HepG2 (cell line): Measurements from ENCODE around the gene PATZ1. TPM values are rescaled to one million over a fixed set of nuclear protein-coding genes. Genes with fewer than 3 reads are reported as not detected.

Experiments
- CC2D1A ChIP-seq: sonication (generic); formaldehyde crosslinking; IDR thresholded peaks from 2 replicates; pipeline ENCODE4 v1.8.1; 2023; ENCODE audit warnings: mild to moderate bottlenecking, missing genetic modification reagents
- FOXP1 ChIP-seq, 2 experiments: fragments of 450-650 bp in 1 of 2; IDR thresholded peaks; 2 replicates each; pipeline ENCODE4 v1.6.1; 2017 to 2018; ENCODE audit warnings: antibody characterized with exemption in 1 of 2
- GABPA ChIP-seq, 2 experiments: IDR thresholded peaks; 2 replicates each; pipeline ENCODE4 v1.6.1; 2011 to 2016; ENCODE audit warnings: low read depth in 2 of 2, low read length in 1 of 2, missing biosample characterization in 1 of 2, missing genetic modification characterization in 1 of 2
- IRF9 ChIP-seq: sonication (generic); formaldehyde crosslinking; IDR thresholded peaks from 2 replicates; pipeline ENCODE4 v1.8.0; 2022; ENCODE audit warnings: missing genetic modification reagents, mild to moderate bottlenecking, borderline replicate concordance
- JUNB ChIP-seq: sonication (generic); formaldehyde crosslinking; IDR thresholded peaks from 2 replicates; pipeline ENCODE4 v1.8.0; 2022; ENCODE audit warnings: missing genetic modification reagents, mild to moderate bottlenecking, borderline replicate concordance
- MYNN ChIP-seq: sonication (generic); formaldehyde crosslinking; IDR thresholded peaks from 2 replicates; pipeline ENCODE4 v1.4.0; 2020; ENCODE audit warnings: mild to moderate bottlenecking, low read depth, missing genetic modification reagents
- POLR2G ChIP-seq: fragments of 200-400 bp; formaldehyde crosslinking; IDR thresholded peaks from 2 replicates; pipeline ENCODE4 v1.6.1; 2018; ENCODE audit warnings: mild to moderate bottlenecking, low read depth, low read length, moderate library complexity
- XBP1 ChIP-seq: sonication (generic); formaldehyde crosslinking; IDR thresholded peaks from 2 replicates; pipeline ENCODE4 v1.5.0; 2020; ENCODE audit warnings: missing genetic modification reagents
- ZBTB25 ChIP-seq: IDR thresholded peaks from 2 replicates; pipeline ENCODE4 v1.6.1; 2018; ENCODE audit warnings: missing genetic modification reagents
- ZNF235 ChIP-seq: sonication (generic); formaldehyde crosslinking; IDR thresholded peaks from 2 replicates; pipeline ENCODE4 v1.8.1; 2023; ENCODE audit warnings: mild to moderate bottlenecking, missing genetic modification reagents, borderline replicate concordance
- ZNF276 ChIP-seq: sonication (generic); formaldehyde crosslinking; IDR thresholded peaks from 2 replicates; pipeline ENCODE4 v1.4.0; 2020; ENCODE audit warnings: mild to moderate bottlenecking, low read depth, missing genetic modification reagents
- ZNF292 ChIP-seq: sonication (generic); formaldehyde crosslinking; IDR thresholded peaks from 2 replicates; pipeline ENCODE4 v1.8.1; 2022; ENCODE audit warnings: mild to moderate bottlenecking, low read depth, missing genetic modification reagents, borderline replicate concordance
- ZNF362 ChIP-seq: sonication (generic); formaldehyde crosslinking; IDR thresholded peaks from 2 replicates; pipeline ENCODE4 v1.4.0; 2020; ENCODE audit warnings: missing genetic modification reagents, mild to moderate bottlenecking, borderline replicate concordance
- ZNF451 ChIP-seq: sonication (generic); formaldehyde crosslinking; IDR thresholded peaks from 2 replicates; pipeline ENCODE4 v1.5.0; 2020; ENCODE audit warnings: mild to moderate bottlenecking, missing genetic modification reagents
- ZNF644 ChIP-seq: IDR thresholded peaks from 2 replicates; pipeline ENCODE4 v1.6.1; 2016; ENCODE audit warnings: low read depth
- ZNF652 ChIP-seq: IDR thresholded peaks from 2 replicates; pipeline ENCODE4 v1.6.1; 2016; ENCODE audit warnings: low read depth, borderline replicate concordance
- ZNF775 ChIP-seq: sonication (generic); formaldehyde crosslinking; IDR thresholded peaks from 2 replicates; pipeline ENCODE4 v1.4.0; 2020; ENCODE audit warnings: missing genetic modification reagents, mild to moderate bottlenecking, moderate library complexity, borderline replicate concordance
- ZNF781 ChIP-seq: sonication (generic); formaldehyde crosslinking; IDR thresholded peaks from 2 replicates; pipeline ENCODE4 v1.5.1; 2020; ENCODE audit warnings: borderline replicate concordance, mild to moderate bottlenecking, missing genetic modification reagents; ENCODE audit errors: not compliant biosample characterization
- ZNF883 ChIP-seq: sonication (generic); formaldehyde crosslinking; IDR thresholded peaks from 2 replicates; pipeline ENCODE4 v1.5.1; 2020; ENCODE audit warnings: mild to moderate bottlenecking, missing genetic modification reagents; ENCODE audit errors: not compliant biosample characterization
- polyA plus RNA-seq, 8 experiments: library from polyadenylated mRNA; depleted of rRNA in 3 of 8; stranded (reverse) in 7 of 8; unstranded in 1 of 8; fragments of >200 nt; fragmentation: Illumina TruSeq in 4 of 8; extraction: Trizol in 4 of 8; gene quantifications; 2 replicates each; pipeline versions ENCODE4 v1.2.1 to v1.2.3, GENCODE V29; 2011 to 2016; ENCODE audit warnings: low read depth in 4 of 8, missing spikeins in 1 of 8, mixed read lengths in 1 of 8; ENCODE audit not compliant: insufficient read depth in 1 of 8
- total RNA-seq, 5 experiments: library from RNA; depleted of rRNA; stranded (reverse); fragments of >200 nt; fragmentation: Illumina TruSeq; extraction: Trizol; gene quantifications; 2 replicates each; pipeline ENCODE4 v1.2.3, GENCODE V29; 2016; ENCODE audit warnings: low read depth in 1 of 5
- TF ChIP-seq, protein P1 (sequence below): sonication (generic); formaldehyde crosslinking; IDR thresholded peaks from 2 replicates; pipeline ENCODE4 v1.4.0; 2020; ENCODE audit warnings: mild to moderate bottlenecking, missing genetic modification reagents

Gene PATZ1
- total and polyA plus RNA-seq, 2 of the 13 experiments (the other 11 are each of a cell fraction or from before 2014, with no cell fraction given) = 24.9 to 30.5 TPM

DNA sequence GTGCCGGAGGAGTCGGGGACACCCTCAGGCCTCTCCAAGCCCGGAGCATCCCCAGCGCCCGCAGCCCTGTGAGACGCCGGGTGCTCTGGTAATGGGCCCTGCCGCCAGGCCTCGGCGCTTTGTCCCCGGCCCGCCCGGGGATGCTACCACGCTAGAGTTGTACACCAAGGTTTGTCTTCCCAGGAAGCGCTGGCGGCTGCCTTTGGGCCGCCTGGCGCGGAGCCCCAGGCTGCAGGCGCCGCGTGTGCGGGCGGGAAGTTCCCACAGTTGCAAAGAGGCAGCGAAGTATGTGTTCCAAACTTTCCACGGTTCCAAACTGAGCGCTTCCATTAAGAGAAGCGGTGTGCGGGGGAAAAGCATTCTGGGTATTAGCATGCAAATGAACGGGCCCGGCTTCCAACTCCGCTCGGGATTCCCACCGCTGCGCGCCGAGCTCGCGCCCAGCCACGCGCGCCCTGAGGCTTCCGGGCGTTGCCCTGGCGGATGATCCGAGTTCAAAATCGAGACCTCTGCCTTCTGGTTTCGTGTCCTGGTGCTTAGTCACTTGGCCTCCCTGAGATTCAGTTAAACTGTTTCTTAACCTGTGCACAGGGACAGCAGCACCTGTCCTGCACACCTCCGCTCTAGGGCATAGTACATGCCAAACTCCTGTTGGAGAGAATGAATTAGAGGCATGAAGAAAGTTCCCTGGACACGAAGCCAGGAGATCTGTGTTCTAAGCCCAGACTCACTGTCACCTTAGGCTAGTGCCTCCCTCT lies 1.3 kb upstream of the PATZ1 start (continued):
- TF ChIP-seq GABPA (IDR thresholded peaks at IDR 0.05; ENCODE audit: low read depth, low read length) (no peak), GABPA (CRISPR knock-in tag; IDR thresholded peaks at IDR 0.05; ENCODE audit: low read depth) (no peak; the same call in 1 of the 2 replicates), ZNF451 (CRISPR knock-in tag) (no peak), XBP1 (CRISPR knock-in tag) (no peak), JUNB (CRISPR knock-in tag) (no peak), ZNF362 (no peak), MYNN (CRISPR knock-in tag) (no peak), ZBTB25 (CRISPR knock-in tag) (no peak), ZNF292 (CRISPR knock-in tag) (no peak), ZNF276 (CRISPR knock-in tag) (no peak), CC2D1A (CRISPR knock-in tag) (no peak), IRF9 (CRISPR knock-in tag) (peak; percentile 62; the same call in 1 of the 2 replicates), ZNF781 (CRISPR knock-in tag) (no peak), ZNF883 (CRISPR knock-in tag) (no peak), ZNF775 (CRISPR knock-in tag) (no peak), ZNF652 (CRISPR knock-in tag) (no peak), ZNF644 (CRISPR knock-in tag) (no peak), FOXP1 (IDR thresholded peaks at IDR 0.05) (no peak), FOXP1 (CRISPR knock-in tag; IDR thresholded peaks at IDR 0.05) (no peak), ZNF235 (CRISPR knock-in tag) (no peak), POLR2G (peak; percentile 42)
- TF ChIP-seq, protein P1, sequence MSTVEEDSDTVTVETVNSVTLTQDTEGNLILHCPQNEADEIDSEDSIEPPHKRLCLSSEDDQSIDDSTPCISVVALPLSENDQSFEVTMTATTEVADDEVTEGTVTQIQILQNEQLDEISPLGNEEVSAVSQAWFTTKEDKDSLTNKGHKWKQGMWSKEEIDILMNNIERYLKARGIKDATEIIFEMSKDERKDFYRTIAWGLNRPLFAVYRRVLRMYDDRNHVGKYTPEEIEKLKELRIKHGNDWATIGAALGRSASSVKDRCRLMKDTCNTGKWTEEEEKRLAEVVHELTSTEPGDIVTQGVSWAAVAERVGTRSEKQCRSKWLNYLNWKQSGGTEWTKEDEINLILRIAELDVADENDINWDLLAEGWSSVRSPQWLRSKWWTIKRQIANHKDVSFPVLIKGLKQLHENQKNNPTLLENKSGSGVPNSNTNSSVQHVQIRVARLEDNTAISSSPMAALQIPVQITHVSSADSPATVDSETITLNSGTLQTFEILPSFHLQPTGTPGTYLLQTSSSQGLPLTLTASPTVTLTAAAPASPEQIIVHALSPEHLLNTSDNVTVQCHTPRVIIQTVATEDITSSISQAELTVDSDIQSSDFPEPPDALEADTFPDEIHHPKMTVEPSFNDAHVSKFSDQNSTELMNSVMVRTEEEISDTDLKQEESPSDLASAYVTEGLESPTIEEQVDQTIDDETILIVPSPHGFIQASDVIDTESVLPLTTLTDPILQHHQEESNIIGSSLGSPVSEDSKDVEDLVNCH (CRISPR knock-in tag) = no peak
